Heart right ventricle (tissue), 16 donors: ENCODE data around the gene TBC1D9. TPM values are rescaled to one million over a fixed set of nuclear protein-coding genes. Genes with fewer than 3 reads are reported as not detected.

Source experiments
- ATAC-seq, 8 donors: fragments of 200-7000 bp; cut with Tn5 transposase; one replicate each; pipeline ENCODE4 v1.9.1; 2020; ENCODE audit warnings: mild to moderate bottlenecking in 8 of 8, moderate library complexity in 8 of 8, moderate number of reproducible peaks in 1 of 8
- DNase-seq, 2 donors: peaks; one replicate each; pipeline ENCODE4 v3.0.0-alpha.2; 2020
- H3K27ac ChIP-seq, 10 donors: fragments of 200-600 bp; sonication (generic) in 2 of 10; one replicate each; pipeline versions ENCODE4 v1.5.0 to v1.8.0; 2020 to 2022; ENCODE audit warnings: mild to moderate bottlenecking in 3 of 10
- H3K27me3 ChIP-seq, 7 donors: fragments of 200-600 bp; one replicate each; pipeline ENCODE4 v1.8.0; 2021 to 2022; ENCODE audit warnings: mild to moderate bottlenecking in 2 of 7
- H3K36me3 ChIP-seq, 9 donors: fragments of 200-600 bp; sonication (generic) in 1 of 9; one replicate each; pipeline versions ENCODE4 v1.5.0 to v1.8.0; 2020 to 2022; ENCODE audit warnings: mild to moderate bottlenecking in 2 of 9
- H3K4me1 ChIP-seq, 9 donors: fragments of 200-600 bp; sonication (generic) in 1 of 9; one replicate each; pipeline versions ENCODE4 v1.5.0 to v1.8.0; 2020 to 2022; ENCODE audit warnings: mild to moderate bottlenecking in 4 of 9
- H3K4me3 ChIP-seq, 10 donors: fragments of 200-600 bp; sonication (generic) in 2 of 10; one replicate each; pipeline versions ENCODE4 v1.5.0 to v1.8.0; 2020 to 2022; ENCODE audit warnings: mild to moderate bottlenecking in 7 of 10, moderate library complexity in 2 of 10
- H3K9me3 ChIP-seq, 11 donors: fragments of 200-600 bp in 10 of 11; sonication (generic) in 2 of 11; one replicate each; pipeline versions ENCODE4 v1.5.0 to v1.8.0; 2013 to 2022; ENCODE audit warnings: mild to moderate bottlenecking in 2 of 11, control low read depth in 1 of 11, moderate library complexity in 1 of 11
- CTCF ChIP-seq, 9 donors: fragments of 200-600 bp; sonication (generic) in 2 of 9; IDR thresholded peaks; one replicate each; pipeline versions ENCODE4 v1.5.0 to v1.8.0; 2021 to 2022; ENCODE audit warnings: antibody characterized with exemption in 9 of 9, mild to moderate bottlenecking in 5 of 9, moderate library complexity in 1 of 9
- WGBS, 2 donors: extraction: QIAGEN DNeasy Blood & Tissue Kit; methylation state at CpG; one replicate each; pipeline ENCODE4 v1.1.7; 2013; ENCODE audit warnings: inconsistent platforms in 1 of 2; 5-methylcytosine and 5-hydroxymethylcytosine counted together
- intact Hi-C, 10 donors: fragments of 100-400 bp; cut with DNase I; formaldehyde crosslinking; loops; one replicate each; pipeline versions ENCODE4 v1.11.1 to v1.14.2; 2022
- polyA plus RNA-seq, 2 donors: library from polyadenylated mRNA; stranded (reverse); fragments of 200-250 nt; gene quantifications; one replicate each; pipeline ENCODE4 v1.2.3, GENCODE V29; 2013
- total RNA-seq, 10 donors: library from RNA; stranded (reverse); fragmentation: NEBNext Ultra II Directional in 3 of 10; extraction: Animal tissue kit (Norgen Biotek cat#: 25700) in 3 of 10; gene quantifications; one replicate each; pipeline versions ENCODE4 v1.2.1 to v1.2.4, GENCODE V29; 2021 to 2023
- donor health status: Arrhythmogenic right ventricular cardiomyopathy.
- donor health status: ischemic (EF 13 %, LVEDD 7.1; RV severe dilation, severe dysfunction).
- donor health status: healthy with polysubstance abuse.
- donor health status: DM: no; HTN: yes; CAD: no.
- donor health status: DM: no; HTN: no; CAD: no.
- donor health status: ischemic (EF 25% LVEDD 6.9; RV normal size, moderate dysfunction).
- donor health status: ischemic (EF 25% LVEDD 5.7; RV mildly dilated, moderate dysfunction).
- donor health status: healthy.
- donor health status: DM: yes; HTN: yes; CAD: no.
- donor health status: Ischemic cardiomyopathy.
- donor health status: ischemic (EF 35%, LVEDD 5.7; RV mildly dilated, moderate dysfunction).
- donor health status: nonischemic (EF 11% LVEDD 7.7; RV severe dilation, severe dysfunction).
- donor health status: DM: yes; HTN: yes; CAD: no.
- donor health status: PGD.
- donor health status: ischemic (EF 29% LVEDD 5.4; RV normal size, mild dysfunction).
- donor health status: nonischemic (EF 23%, LVEDD 6.1; RV moderate dilation, normal function).

The TBC1D9 gene
- total and polyA plus RNA-seq, 12 donors: 4.4 to 20.3 (median 14.4) TPM

GRCh38 chr4:140688711-140689598 is 67.2 kb downstream of the TBC1D9 start:
- whole genome bisulfite sequencing, 2 donors: 73 to 79% methylated on average over 6 of the region's 6 CpGs
- no peak for DNase-seq
- no peaks in the 10 kb centered on the region for H3K27me3 ChIP-seq
- ATAC-seq: peak in 2 of 8 donors; percentile 22 to 41
- no peak overlapping the region for H3K27ac ChIP-seq
- no peaks in the 10 kb centered on the region for H3K9me3 ChIP-seq
- TF ChIP-seq CTCF (IDR thresholded peaks at IDR 0.05): no peak
- intact Hi-C loops: no loop called here
- H3K4me3 ChIP-seq: no peak overlapping the region
- peaks cover 0 to 23% (median 4%) of the 10 kb centered on the region in 9 donors for H3K36me3 ChIP-seq
- H3K4me1 ChIP-seq: peaks cover 0 to 50% (median 27%) of the 10 kb centered on the region in 9 donors

GRCh38 chr4:140686796-140687195 is 69.4 kb downstream of the TBC1D9 start:
- Histone ChIP-seq H3K9me3 (no peaks in the 10 kb centered on the region), H3K27me3 (no peaks in the 10 kb centered on the region), H3K36me3 (peaks cover 0 to 45% (median 4%) of the 10 kb centered on the region in 9 donors), H3K4me3 (no peak overlapping the region), H3K4me1 (peaks cover 0 to 30% (median 16%) of the 10 kb centered on the region in 9 donors), H3K27ac (no peak overlapping the region)
- DNase-seq (no peak), ATAC-seq (no peak)
- TF ChIP-seq CTCF (IDR thresholded peaks at IDR 0.05): no peak
- intact Hi-C loops: no loop called here

GRCh38 chr4:140684314-140684713 is 71.9 kb downstream of the TBC1D9 start:
- intact Hi-C loops: no loop called here
- Histone ChIP-seq H3K4me1 (peaks cover 0 to 12% (median 5%) of the 10 kb centered on the region in 9 donors), H3K4me3 (no peak overlapping the region), H3K9me3 (no peaks in the 10 kb centered on the region), H3K36me3 (peaks cover 0 to 50% (median 7%) of the 10 kb centered on the region in 9 donors), H3K27me3 (no peaks in the 10 kb centered on the region), H3K27ac (no peak overlapping the region)
- DNase-seq (no peak), ATAC-seq (no peak)
- TF ChIP-seq CTCF (IDR thresholded peaks at IDR 0.05): no peak

GRCh38 chr4:140681201-140681600 is 75.0 kb downstream of the TBC1D9 start:
- H3K27me3 ChIP-seq: no peaks in the 10 kb centered on the region
- H3K4me3 ChIP-seq: no peak overlapping the region
- 84 to 85% methylated on average over 3 of the region's 3 CpGs for WGBS, 2 donors
- H3K36me3 ChIP-seq: peaks cover 0 to 81% (median 31%) of the 10 kb centered on the region in 9 donors
- ATAC-seq (no peak), DNase-seq (no peak)
- H3K9me3 ChIP-seq: no peaks in the 10 kb centered on the region
- no peaks in the 10 kb centered on the region for H3K4me1 ChIP-seq
- intact Hi-C loops: no loop called here
- H3K27ac ChIP-seq: no peak overlapping the region
- no peak for TF ChIP-seq CTCF (IDR thresholded peaks at IDR 0.05)
